K562 (cell line): ENCODE results near the gene GSTM2. TPM values are rescaled to one million over a fixed set of nuclear protein-coding genes. Genes with fewer than 3 reads are reported as not detected.

Source experiments
- ARID4B ChIP-seq: sonication (generic); formaldehyde crosslinking; IDR thresholded peaks from 2 replicates; pipeline ENCODE4 v1.8.0; 2022; ENCODE audit warnings: mild to moderate bottlenecking, missing genetic modification reagents
- CREM ChIP-seq: IDR thresholded peaks from 2 replicates; pipeline ENCODE4 v1.6.1; 2014; ENCODE audit warnings: antibody characterized with exemption, low read depth
- E2F8 ChIP-seq: fragments of 450-650 bp; IDR thresholded peaks from 2 replicates; pipeline ENCODE4 v1.7.1; 2018; ENCODE audit warnings: mild to moderate bottlenecking, low read depth; ENCODE audit not compliant: partially characterized antibody
- ETV1 ChIP-seq: fragments of 450-650 bp; conservative IDR thresholded peaks from 2 replicates; pipeline ENCODE4 v1.6.1; 2016; ENCODE audit warnings: missing genetic modification characterization, control low read depth, low read depth, missing compliant biosample characterization
- GABPA ChIP-seq: fragments of 200-800 bp; sonication (Bioruptor generic); conservative IDR thresholded peaks from 2 replicates; pipeline ENCODE4 v1.6.1; 2016; ENCODE audit warnings: low read depth, missing genetic modification characterization, missing compliant biosample characterization
- HSF4 ChIP-seq: fragments of 250-450 bp; sonication (Bioruptor Pico); IDR thresholded peaks from 2 replicates; pipeline ENCODE4 v2.1.2; 2022; ENCODE audit warnings: mild to moderate bottlenecking, moderate library complexity, borderline replicate concordance
- MYC ChIP-seq, 2 experiments: fragments of 250-450 bp in 1 of 2; sonication (Bioruptor Pico) in 1 of 2; IDR thresholded peaks; 2 replicates each; pipeline versions ENCODE4 v1.5.1 to v1.6.1; 2012 to 2021; ENCODE audit warnings: low read depth in 2 of 2, borderline replicate concordance in 1 of 2, improper control_type of control experiment in 1 of 2, low read length in 1 of 2, mild to moderate bottlenecking in 1 of 2, moderate library complexity in 1 of 2
- NCOA4 ChIP-seq: fragments of 450-650 bp; IDR thresholded peaks from 2 replicates; pipeline ENCODE4 v1.6.1; 2018; ENCODE audit warnings: mild to moderate bottlenecking; ENCODE audit not compliant: partially characterized antibody
- NFE2 ChIP-seq: IDR thresholded peaks from 2 replicates; pipeline ENCODE4 v1.6.1; 2014; ENCODE audit warnings: antibody characterized with exemption, low read depth
- POLR2G ChIP-seq: fragments of 200-400 bp; formaldehyde crosslinking; IDR thresholded peaks from 2 replicates; pipeline ENCODE4 v1.6.1; 2017; ENCODE audit warnings: low read depth, mild to moderate bottlenecking, antibody characterized with exemption, low read length, moderate library complexity
- PRDM10 ChIP-seq: fragments of 450-650 bp; IDR thresholded peaks from 2 replicates; pipeline ENCODE4 v1.6.1; 2018; ENCODE audit not compliant: partially characterized antibody
- RFX7 ChIP-seq: fragments of 250-450 bp; sonication (Bioruptor Pico); IDR thresholded peaks from 2 replicates; pipeline ENCODE4 v1.5.1; 2021; ENCODE audit warnings: mild to moderate bottlenecking
- THAP12 ChIP-seq: fragments of 250-450 bp; sonication (Bioruptor Pico); IDR thresholded peaks from 2 replicates; pipeline ENCODE4 v1.9.0; 2021; ENCODE audit warnings: mild to moderate bottlenecking, inconsistent platforms
- ZNF143 ChIP-seq: sonication (generic); formaldehyde crosslinking; IDR thresholded peaks from 2 replicates; pipeline ENCODE4 v1.9.0; 2022; ENCODE audit warnings: mild to moderate bottlenecking, missing genetic modification reagents
- polyA plus RNA-seq, 8 experiments: library from polyadenylated mRNA; depleted of rRNA in 4 of 8; stranded (reverse) in 5 of 8; unstranded in 3 of 8; fragments of >200 nt; fragmentation: Nextera tagmentation in 2 of 8; fragmentation: Illumina TruSeq in 1 of 8; extraction: Ambion mirVana in 2 of 8; extraction: Trizol in 1 of 8; gene quantifications; 2 replicates each; pipeline versions ENCODE4 v1.2.1 to v1.2.3, GENCODE V29; 2011 to 2014; ENCODE audit warnings: inconsistent platforms in 1 of 8, missing spikeins in 1 of 8
- total RNA-seq, 7 experiments: library from RNA; depleted of rRNA in 6 of 7; stranded (reverse); fragments of >200 nt in 6 of 7; fragmentation: Illumina TruSeq in 2 of 7; extraction: Trizol in 2 of 7; gene quantifications; 2 replicates each; pipeline versions ENCODE4 v1.2.1 to v1.2.3, GENCODE V29; 2011 to 2021; ENCODE audit warnings: low replicate concordance in 1 of 7

Gene GSTM2
- total and polyA plus RNA-seq, 9 of the 15 experiments (the other 6 are each of a cell fraction or from before 2014, with no cell fraction given): 1.6 to 15.1 (median 6.8) TPM

- peak; percentile 70; the same call in 1 of the 2 replicates for TF ChIP-seq ARID4B (CRISPR knock-in tag)
- peak; percentile 53 for TF ChIP-seq PRDM10
- TF ChIP-seq RFX7 (CRISPR knock-in tag): no peak
- peak; percentile 47; the same call in 1 of the 2 replicates for TF ChIP-seq MYC (IDR thresholded peaks at IDR 0.05; ENCODE audit: low read depth, low read length)
- no peak for TF ChIP-seq MYC (CRISPR knock-in tag; IDR thresholded peaks at IDR 0.05; ENCODE audit: borderline replicate concordance, low read depth)
- peak; percentile 82 for TF ChIP-seq GABPA (tag)
- TF ChIP-seq E2F8: peak; percentile 48
- peak; percentile 67 for TF ChIP-seq POLR2G
- TF ChIP-seq HSF4 (CRISPR knock-in tag): no peak
- TF ChIP-seq CREM: peak; percentile 44
- TF ChIP-seq ETV1 (tag): peak; percentile 58
- no peak for TF ChIP-seq ZNF143
- TF ChIP-seq THAP12 (CRISPR knock-in tag): peak; percentile 47; the same call in 1 of the 2 replicates
- no peak for TF ChIP-seq NFE2
- TF ChIP-seq NCOA4: no peak
Measured at GRCh38 chr1:109620841-109621286, 47.0 kb upstream of the GSTM2 start (continued).
